A204.1 (cell line): Measurements from ENCODE around the gene TULP3.

ENCODE experiments used
- FAIRE-seq: peaks from 2 replicates; lab custom pipeline; 2012; peaks lifted over from hg19 to GRCh38; lab: Jason Lieb, UNC

The TULP3 gene

GRCh38 chr12:2936301-2936700 lies 45.6 kb downstream of the TULP3 start:
- FAIRE-seq = no peak

GRCh38 chr12:2937500-2937899 lies 46.8 kb downstream of the TULP3 start:
- no peak for FAIRE-seq

- FAIRE-seq = no peak
These were observed 48.5 kb downstream of the TULP3 start for GRCh38 chr12:2939191-2939590.

- no peak for FAIRE-seq
These were observed 49.9 kb downstream of the TULP3 start for GRCh38 chr12:2940564-2940963.

- FAIRE-seq = no peak
These were observed 50.8 kb downstream of the TULP3 start for GRCh38 chr12:2941524-2941923.

GRCh38 chr12:2944401-2945047 lies 53.8 kb downstream of the TULP3 start:
- FAIRE-seq = no peak

GRCh38 chr12:2949411-2949810 lies 58.7 kb downstream of the TULP3 start:
- FAIRE-seq = no peak

GRCh38 chr12:2955888-2956287 lies 65.2 kb downstream of the TULP3 start:
- FAIRE-seq = no peak

GRCh38 chr12:2957816-2958431 lies 67.2 kb downstream of the TULP3 start:
- no peak for FAIRE-seq

- FAIRE-seq = no peak
These were observed 67.9 kb downstream of the TULP3 start for GRCh38 chr12:2958432-2959191.

GRCh38 chr12:2959192-2959504 lies 68.5 kb downstream of the TULP3 start, which contains the start of gene TEAD4:
Gene TEAD4, plus strand, starts transcription at chr12:2959397.
- no peak for FAIRE-seq

GRCh38 chr12:2959505-2960389 lies 69.1 kb downstream of the TULP3 start:
- FAIRE-seq = no peak

- no peak for FAIRE-seq
These were observed 69.8 kb downstream of the TULP3 start for GRCh38 chr12:2960390-2960956.

GRCh38 chr12:2960996-2961616 lies 70.4 kb downstream of the TULP3 start:
- FAIRE-seq = no peak

- no peak for FAIRE-seq
These were observed 71.0 kb downstream of the TULP3 start for GRCh38 chr12:2961705-2962104.

- FAIRE-seq = no peak
These were observed 72.6 kb downstream of the TULP3 start for GRCh38 chr12:2963154-2963759.

GRCh38 chr12:2963760-2964292 lies 73.1 kb downstream of the TULP3 start:
- no peak for FAIRE-seq

GRCh38 chr12:2967651-2968050 lies 77.0 kb downstream of the TULP3 start:
- no peak for FAIRE-seq

GRCh38 chr12:2970744-2971143 lies 80.1 kb downstream of the TULP3 start:
- FAIRE-seq = no peak

GRCh38 chr12:2973566-2973965 lies 82.9 kb downstream of the TULP3 start:
- no peak for FAIRE-seq

GRCh38 chr12:2974560-2974971 lies 83.9 kb downstream of the TULP3 start:
- FAIRE-seq = no peak
